NCI-H82 treated with DMSO at 0.1 percent for 48 hours (cell line): Measurements from ENCODE around the gene MSX1.

Experiments
- DNase-seq: peaks from one replicate; lab custom pipeline; 2025; ENCODE audit not compliant: unreplicated experiment; lab: John Stamatoyannopoulos, UW

MSX1 gene

DNA sequence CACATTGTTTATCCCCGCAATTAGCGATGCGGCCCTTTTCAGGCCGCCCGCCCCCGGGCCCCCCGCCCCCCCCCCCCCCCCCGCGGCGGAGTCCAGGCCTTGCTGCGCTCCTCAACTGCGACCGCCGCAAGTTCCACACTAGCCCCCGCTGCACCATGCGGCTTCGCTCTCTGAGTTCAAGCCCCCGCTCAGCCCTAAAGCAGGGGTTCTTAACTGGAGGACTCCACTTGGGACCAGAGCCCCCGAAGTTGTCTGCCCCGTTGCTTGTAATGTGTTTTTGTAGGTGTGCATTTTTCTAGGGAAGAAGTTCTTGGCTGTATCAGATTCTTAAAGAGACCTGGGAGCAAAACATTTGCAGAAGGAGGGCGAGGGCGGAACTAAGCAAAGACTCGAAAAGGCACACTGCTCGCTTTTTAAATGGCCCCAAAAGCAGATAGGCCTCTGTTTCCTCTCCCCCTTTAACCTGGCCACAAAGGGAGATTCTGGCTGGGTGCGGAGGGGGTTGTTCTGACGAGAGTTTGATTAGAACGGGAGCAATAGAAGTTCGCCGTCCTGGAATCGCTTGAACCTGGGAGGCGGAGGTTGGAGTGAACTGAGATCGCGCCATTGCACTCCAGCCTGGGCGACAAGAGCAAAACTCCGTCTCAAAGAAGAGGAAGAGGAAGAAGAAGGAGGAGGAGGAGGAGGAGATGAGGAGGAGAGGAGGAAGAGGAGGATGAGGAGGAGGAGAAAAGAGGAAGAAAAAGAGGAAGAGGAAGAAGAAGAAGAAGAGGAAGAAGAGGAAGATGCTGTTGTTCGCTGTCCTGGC lies 2.3 kb upstream of the MSX1 start:
- no peak for DNase-seq

DNA sequence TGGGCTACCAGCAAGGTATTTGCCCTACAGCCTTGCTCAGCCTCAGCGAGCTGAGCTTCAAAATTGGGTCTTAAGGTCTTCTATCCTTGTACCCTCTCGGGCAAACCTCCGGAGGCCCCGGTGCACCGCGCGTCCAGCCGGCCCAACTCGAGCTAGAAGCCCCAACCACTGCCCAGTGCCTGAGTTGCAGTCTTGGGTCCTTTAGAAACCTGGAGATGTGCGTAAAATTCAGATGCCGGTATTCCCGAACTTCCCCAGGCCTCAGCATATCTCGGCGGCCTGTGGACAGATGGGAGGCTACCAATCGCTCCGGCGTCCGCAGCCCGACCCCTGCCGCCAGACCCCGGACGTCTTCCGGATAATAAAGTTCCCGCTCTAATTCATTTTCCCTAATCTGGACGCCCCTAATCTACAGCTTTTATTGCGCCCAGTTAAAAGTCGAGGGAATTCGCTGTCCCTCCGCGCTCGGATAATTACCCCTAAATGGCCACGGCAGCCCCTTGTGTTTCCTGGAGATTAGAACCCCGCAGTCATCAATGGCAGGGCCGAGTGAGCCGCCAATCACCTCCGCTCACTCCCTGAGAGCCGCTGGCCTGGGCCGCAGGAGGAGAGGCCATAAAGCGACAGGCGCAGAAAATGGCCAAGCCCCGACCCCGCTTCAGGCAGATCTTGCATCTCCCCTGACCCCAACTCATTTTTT lies 1.5 kb upstream of the MSX1 start:
- no peak for DNase-seq

DNA sequence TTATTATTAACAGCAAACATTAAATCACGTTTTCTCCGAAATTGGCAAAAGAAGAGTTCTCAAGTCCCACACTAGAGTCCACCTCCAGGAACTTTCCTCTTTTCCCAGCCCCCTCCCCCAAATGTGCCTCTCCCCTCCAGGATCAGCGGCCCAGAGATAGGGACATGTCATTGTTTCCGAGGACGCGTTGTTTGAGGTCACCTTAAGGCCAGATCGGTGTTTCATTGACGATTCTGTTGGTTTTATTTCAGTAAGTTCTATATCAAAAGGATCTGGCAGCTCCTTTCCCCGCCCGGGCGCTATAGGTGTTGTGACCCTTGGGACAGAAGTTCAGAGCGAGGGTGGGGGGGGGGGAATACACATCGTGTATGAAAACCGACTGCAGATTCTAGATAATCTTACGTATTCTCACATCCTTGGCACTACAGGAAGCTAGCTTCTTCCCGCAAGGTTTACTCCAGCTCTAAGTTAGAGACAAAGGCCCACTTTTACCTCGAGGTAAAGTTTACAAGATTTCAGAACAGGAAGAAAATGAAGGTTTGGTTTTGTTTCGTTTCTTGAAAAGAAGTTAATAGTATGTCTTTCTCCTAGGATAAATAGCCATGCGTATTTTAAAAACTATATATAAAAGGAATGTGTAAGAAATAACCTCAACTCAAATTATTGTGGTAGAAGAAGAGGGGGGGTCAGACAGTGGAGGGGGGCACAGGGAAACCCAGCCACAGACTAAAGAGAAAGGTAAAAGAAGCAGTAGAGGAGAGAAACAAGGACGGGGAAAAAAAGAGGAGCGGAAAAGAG lies 739 bp upstream of the MSX1 start:
- no peak for DNase-seq

GRCh38 chr4:4859799-4860599 lies 534 bp downstream of the MSX1 start:
- no peak for DNase-seq

DNA sequence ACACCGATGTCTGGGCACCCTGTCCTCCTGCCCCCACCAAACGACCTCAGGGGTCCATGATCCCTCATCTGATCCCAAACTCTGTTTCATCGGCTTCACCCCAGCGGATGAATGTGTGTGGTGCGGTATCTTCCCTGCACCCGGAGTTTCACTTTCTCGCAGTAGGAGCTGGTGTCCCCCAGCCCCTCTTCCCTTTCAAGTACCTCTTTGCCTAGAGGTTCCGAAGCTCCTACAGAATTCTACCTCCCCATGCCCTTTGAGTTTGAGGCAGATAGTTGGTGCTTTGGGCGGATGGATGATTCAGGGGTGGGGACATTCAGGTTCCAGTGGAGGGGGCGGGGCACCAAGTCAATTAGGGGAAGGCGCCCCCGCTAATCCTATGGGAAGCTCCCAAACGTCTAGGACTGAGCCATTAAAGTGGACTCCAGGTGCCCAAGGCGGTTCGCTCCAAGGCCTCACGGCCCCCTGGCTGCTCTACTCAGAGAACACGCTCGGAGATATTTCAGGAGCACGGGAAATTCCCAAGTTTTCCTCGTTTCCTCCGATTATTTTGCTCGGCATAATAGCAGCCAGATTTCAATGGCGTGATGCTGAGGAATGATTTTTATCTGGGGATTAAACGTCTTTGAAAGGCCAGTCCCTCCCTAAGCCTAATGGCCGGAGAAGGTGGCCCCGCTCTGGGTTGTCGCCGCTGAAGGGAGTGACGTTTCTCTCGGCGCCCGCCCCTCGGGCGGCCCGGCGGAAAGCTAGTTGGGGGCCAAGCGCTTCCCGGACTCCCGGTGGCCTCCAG lies 1.3 kb downstream of the MSX1 start:
- DNase-seq: peak; percentile 10

GRCh38 chr4:4861390-4862018 lies 2.0 kb downstream of the MSX1 start:
- no peak for DNase-seq

DNA sequence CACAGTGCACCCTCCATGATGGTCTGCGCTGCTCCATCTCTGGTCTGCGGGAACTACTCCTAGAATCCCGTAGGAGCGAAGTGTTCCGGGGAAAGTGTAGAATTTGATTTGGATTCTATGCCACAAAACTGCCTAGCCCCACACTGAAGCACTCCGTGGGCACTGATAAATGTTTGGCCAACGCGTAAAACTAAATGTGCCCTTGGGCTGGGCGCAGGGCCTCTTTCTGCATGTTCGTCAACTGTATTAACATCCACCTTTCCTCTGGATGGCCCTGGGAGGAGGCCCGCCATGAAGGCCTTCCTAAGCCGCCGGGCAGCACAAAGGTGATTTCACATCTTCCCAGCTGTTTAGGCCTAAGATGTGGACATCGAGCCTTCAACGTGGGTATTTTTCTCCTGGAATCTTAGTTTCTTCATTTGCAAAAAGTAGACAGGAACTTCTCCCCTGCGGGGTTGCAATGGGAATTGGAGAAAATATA lies 2.6 kb downstream of the MSX1 start:
- DNase-seq: no peak

DNA sequence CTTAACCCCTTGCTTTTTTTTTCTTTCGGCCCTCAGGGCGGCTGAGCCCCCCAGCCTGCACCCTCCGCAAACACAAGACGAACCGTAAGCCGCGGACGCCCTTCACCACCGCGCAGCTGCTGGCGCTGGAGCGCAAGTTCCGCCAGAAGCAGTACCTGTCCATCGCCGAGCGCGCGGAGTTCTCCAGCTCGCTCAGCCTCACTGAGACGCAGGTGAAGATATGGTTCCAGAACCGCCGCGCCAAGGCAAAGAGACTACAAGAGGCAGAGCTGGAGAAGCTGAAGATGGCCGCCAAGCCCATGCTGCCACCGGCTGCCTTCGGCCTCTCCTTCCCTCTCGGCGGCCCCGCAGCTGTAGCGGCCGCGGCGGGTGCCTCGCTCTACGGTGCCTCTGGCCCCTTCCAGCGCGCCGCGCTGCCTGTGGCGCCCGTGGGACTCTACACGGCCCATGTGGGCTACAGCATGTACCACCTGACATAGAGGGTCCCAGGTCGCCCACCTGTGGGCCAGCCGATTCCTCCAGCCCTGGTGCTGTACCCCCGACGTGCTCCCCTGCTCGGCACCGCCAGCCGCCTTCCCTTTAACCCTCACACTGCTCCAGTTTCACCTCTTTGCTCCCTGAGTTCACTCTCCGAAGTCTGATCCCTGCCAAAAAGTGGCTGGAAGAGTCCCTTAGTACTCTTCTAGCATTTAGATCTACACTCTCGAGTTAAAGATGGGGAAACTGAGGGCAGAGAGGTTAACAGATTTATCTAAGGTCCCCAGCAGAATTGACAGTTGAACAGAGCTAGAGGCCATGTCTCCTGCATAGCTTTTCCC lies 3.4 kb downstream of the MSX1 start:
- DNase-seq: no peak

- no peak for DNase-seq
These were observed 5.0 kb downstream of the MSX1 start for GRCh38 chr4:4864443-4864939.

DNA sequence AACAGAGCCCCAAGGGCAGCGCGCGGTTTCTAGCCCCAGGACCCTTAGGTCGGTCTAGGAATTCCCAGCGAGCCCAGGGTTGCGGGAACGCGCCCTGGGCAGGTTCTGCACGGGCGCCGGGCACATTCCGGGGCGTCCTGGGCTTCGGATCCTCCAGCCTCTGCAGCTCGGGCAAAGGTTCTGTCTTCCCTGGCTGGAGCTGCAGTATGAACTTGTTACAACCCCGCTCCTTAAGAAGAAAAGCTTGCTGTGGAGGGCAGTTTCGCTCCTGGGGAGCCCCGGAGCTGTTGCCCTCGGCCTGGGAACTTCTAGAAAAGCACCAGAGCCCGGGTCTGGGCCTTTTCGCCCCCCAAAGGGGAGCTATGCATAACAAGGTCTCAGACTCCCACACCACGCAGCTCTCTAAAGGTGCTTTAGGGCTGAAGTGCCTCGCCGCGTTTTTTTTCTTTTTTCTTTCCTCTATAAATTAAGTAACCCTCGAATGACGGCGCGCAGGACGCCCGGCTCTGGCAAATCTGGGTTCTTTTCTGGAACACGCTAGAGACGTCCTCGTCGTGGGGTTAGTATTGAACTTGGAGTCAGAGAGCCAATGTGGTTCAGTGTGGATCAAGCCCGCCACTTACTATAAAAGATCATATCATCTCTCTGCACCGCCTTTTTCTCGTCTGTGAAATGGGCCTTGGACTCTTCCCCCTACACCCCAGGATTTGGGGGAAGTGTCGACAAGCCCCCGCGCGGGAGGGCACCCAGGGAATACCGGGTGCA lies 5.7 kb downstream of the MSX1 start:
- no peak for DNase-seq

DNA sequence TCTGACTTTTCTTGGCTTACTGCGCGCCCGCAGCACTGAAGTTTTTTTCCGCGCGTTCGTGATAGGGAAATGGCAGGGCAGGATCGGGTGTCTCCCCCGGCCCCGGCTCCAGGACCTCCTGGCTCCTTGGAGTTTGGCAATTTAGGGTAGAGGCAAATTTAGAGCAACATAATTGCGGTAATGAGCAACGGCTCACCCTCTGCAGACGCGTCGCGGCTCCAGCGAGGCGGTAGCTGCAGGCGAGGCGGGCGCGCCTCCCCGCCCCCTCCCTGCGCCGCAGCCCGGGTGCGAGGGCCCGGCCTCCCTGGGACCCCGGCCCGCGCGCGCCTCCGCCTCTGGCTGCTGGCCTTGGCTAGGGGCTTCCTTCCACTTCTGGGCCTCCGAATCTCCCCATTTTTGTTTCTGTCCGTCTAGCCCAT lies 6.2 kb downstream of the MSX1 start:
- no peak for DNase-seq

DNA sequence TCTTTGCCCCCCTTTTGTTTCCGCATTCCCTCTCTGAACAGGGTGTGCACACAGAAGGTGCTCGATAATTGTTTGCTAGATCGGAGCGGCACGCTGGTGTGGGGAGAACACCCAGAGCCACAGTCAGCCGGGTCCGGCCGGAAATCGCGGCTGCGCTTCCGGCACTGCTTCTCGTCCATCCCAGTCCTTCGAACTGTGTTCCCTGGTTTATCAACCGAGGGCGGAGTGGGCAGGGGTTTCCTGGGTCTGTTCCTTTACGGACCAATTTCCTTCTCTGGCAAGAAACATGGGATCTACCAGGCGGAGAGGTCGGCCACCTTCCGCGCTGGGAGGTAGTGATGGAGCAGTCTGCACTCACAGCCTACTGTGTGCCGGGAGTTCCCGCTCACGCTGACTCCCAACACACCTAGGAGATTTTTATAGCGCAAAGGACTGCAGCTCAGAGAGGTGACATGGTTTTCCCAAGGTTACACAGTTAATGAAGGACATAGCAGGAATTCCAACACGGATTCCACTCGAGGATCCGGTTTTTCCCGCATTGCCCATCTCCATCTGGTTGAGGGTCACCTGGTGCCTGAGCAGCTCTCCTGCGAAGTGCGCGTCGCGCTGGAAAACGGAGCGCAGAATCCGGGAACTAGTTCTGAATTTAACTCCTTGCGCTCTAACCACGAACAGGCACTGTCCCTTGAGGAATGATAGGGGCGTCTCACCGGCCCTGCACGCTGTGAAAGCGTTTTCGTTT lies 6.8 kb downstream of the MSX1 start:
- DNase-seq: no peak

GRCh38 chr4:4866866-4867374 lies 7.5 kb downstream of the MSX1 start:
- no peak for DNase-seq

GRCh38 chr4:4867375-4868039 lies 8.0 kb downstream of the MSX1 start:
- no peak for DNase-seq

DNA sequence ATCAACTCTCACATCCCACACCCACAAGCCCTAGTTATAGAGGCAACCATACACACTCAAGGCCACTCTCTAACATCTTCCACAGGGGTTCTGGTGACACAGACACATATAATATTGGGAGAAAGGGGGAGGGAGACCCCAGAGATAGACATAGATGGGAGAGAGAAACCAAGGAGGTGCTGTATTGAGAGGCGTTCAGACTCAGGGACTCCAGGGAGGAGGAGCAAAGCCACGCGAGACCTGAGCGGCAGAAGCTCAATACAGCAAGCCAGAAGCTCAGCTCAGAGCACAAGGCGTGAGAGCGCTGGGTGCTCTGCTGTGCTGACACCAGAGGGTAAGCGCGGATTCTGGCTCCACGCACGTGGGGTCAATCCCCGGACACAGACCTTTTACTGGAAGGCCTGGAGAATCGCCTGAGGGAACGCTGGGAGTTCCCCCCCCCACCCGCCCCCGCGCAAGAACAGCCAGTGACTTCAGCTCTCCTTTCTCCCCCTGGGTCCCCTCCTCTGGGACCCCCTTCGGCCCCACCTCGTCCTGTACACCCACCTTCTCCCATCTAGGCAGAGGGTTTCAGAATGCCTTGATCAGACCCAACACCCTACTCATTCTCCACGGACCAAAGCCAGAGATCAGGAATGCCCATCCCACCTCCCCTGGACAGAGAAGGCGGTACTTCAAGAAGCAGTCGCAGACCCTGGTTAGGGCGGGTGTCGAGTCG lies 8.7 kb downstream of the MSX1 start:
- DNase-seq: no peak
